ENCODE data around the gene CDK5R2. TPM values are rescaled to one million over a fixed set of nuclear protein-coding genes. Genes with fewer than 3 reads are reported as not detected.

Gene CDK5R2
- polyA plus RNA-seq, 3 donors = not detected

DNA sequence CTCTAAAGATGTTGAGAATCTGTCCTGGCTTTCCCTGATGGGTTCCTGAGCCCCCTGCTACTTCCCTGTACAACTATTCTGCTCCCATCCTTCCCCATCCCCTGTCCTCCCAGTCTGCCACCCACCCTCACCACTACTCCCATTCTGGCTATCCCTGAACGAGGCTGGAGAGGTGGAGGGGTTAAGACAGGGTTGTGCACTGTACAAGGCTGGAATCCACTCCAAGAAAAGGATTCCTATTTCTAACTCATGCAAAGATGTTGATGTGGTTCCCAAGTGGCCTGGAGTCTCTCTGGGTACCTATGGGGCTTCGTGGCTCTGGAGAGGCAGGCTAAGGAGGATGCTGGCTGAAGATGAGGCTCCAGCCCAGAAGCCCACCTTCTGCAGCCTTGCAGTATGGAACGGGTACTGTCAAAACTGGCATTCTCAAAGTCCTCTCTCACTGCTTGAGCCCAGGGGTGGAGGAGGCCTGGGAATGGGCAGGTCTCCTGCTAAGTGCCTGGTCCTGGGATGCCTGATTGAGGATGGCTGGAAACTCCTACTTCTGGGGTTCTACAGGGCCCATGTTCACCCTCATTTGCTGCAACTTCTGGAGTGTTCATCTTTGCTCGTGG is 26.8 kb downstream of the CDK5R2 start:
- no peak for DNase-seq (ENCODE audit: low read depth in 3 of 3, low spot score in 2 of 3)

DNA sequence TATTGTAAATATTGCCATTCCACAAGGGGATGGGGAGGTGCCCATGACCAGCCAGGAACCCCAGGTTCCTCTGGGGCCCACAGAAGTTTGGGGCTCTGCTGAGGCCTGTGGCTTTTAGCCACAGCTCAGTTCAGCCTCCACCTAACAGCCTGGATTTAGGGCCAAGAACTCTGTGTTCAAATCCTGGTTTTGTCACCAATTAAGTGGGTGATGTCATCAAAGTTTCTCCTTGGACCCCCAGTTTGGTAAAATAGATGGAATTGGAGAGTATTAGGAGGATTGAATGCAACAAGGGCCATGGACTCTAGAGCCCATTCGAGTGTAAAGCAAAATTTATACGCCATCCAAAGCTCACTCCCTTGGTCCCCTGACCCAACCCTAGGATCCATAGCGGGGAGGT is 28.7 kb downstream of the CDK5R2 start:
- DNase-seq (ENCODE audit: low read depth in 3 of 3, low spot score in 2 of 3) = no peak

DNA sequence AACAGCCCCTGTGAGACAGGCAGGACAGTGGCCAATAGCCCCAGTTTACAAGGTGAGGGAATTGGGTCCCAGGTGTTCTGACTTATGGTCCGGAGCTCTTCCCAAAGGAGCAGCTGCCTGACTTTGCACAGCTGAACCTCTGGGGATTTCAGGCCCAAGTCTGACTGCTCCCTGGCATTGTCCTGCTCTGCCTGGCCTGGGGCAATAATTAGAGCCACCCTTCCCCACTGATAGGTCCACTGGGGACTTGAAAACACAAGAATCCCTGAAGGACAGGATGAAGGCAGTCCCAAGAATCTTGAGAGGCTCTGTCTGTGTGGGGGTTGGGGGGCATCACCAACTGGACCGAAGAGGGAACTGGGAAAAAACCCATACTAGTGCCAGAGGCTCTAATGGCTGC is 29.2 kb downstream of the CDK5R2 start:
- DNase-seq (ENCODE audit: low read depth in 3 of 3, low spot score in 2 of 3) = no peak

DNA sequence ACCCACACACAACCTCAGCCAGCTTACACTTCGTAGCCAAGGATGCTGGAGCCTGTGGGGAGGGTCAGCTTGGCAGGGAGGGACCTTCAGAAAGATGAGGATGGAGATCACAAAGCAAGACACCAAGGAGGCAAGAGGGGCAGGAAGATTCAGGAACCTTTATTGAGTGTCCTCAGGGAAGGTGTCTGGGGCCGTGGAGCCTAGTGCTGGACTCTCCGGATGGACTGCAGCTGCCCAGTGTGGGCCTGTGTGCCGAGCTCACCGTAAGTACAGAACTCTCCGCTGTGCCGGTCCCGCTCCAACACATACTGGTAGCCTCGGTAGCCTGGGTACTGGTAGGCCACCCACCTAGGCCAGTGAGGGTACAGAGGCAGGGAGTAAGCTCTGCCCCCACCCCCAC is 30.6 kb downstream of the CDK5R2 start:
- no peak for DNase-seq (ENCODE audit: low read depth in 3 of 3, low spot score in 2 of 3)

DNA sequence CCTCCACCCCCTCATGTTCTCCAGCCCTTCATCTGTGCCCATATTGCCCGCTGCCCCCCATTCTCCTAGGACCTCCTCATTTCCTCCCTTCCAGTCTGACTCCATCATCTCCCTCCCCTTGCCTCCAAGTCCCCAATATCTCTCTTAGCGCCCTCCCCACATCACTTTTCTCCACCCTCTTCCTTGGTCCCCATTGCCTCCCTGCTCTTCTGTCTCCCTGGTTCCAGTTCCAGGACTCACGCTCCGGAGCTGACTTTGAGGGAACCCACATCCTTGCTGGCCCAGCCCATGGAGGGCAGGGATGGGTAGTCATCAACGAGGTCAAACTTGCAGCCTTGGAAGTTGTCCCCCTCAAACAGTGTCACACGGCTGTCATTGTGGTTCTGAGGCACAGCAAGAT is 31.1 kb downstream of the CDK5R2 start:
- DNase-seq (ENCODE audit: low read depth in 3 of 3, low spot score in 2 of 3) = no peak

DNA sequence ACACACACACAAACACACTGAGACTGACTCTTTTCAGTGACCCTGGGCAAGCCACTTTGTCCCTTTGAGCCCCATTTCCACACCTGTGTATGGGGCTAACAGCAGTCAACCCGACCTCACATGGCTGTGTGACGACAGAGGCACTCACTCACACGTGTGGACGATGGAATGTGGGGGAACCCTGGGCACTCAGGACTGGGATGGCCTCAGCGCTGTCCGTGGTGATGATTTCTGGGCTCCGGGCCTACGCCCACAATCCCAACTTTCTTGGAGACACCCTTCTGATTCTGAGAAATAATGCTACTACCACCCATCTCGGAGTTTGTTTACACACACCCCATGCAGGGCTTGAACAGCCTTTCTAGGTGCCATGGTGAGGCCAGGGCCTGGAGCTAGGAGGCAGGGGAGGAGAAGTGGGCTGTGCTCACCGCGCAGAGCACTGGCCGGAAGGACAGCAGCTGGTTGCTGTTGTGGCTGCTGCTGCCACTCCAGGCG is 32.3 kb downstream of the CDK5R2 start:
- DNase-seq (ENCODE audit: low read depth in 3 of 3, low spot score in 2 of 3) = no peak

DNA sequence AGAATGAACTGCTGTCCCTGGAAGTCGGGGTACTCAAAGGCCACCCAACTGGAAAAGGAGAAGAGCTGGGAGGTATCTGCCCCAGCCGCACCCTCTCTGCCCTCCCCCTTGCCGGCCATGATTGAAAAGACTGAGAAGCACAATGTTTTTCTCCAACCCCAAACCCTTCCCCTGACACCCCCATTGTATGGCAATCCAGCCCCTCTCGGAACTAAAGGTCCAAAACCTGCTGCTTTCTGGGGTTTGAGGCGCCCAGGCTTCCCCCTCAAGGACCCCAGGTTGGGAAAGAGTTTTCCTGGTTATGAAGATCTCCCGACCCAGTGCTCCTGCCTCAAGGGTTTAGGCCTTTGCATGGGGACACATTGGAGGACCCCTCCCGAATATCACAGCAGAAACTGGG is 32.7 kb downstream of the CDK5R2 start:
- no peak for DNase-seq (ENCODE audit: low read depth in 3 of 3, low spot score in 2 of 3)

DNA sequence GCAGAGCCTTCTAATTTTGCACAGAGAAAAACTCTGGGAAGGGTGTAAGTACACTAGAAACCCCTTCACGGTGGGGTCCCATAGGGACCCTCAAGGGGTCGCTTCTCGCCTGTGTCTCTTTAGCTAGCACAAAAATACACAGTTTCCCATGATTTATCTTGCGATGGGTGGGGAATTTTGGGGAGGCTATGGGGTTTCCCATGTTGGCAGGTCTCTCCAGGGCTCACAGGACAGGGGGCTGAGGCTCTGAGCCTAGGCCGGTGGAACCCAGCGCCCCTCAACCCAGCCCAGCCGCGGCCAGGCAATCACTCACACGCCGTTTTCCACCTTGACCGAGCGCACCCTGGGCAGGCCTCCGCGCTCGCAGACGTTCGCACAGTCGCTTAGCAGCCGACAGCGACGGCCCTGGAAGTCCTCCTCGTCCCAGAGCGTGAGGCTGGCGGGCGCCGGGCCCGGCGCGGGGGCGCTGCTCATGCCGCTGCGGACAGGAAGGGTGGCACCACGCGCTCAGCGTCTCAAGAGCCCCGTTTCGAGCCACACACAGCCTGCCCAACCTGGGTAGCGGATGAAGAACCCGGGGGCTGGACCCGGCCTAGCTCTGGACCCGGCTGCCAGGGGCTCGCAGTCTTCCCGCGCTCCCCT is 33.4 kb downstream of the CDK5R2 start:
- DNase-seq (ENCODE audit: low read depth in 3 of 3, low spot score in 2 of 3) = no peak

DNA sequence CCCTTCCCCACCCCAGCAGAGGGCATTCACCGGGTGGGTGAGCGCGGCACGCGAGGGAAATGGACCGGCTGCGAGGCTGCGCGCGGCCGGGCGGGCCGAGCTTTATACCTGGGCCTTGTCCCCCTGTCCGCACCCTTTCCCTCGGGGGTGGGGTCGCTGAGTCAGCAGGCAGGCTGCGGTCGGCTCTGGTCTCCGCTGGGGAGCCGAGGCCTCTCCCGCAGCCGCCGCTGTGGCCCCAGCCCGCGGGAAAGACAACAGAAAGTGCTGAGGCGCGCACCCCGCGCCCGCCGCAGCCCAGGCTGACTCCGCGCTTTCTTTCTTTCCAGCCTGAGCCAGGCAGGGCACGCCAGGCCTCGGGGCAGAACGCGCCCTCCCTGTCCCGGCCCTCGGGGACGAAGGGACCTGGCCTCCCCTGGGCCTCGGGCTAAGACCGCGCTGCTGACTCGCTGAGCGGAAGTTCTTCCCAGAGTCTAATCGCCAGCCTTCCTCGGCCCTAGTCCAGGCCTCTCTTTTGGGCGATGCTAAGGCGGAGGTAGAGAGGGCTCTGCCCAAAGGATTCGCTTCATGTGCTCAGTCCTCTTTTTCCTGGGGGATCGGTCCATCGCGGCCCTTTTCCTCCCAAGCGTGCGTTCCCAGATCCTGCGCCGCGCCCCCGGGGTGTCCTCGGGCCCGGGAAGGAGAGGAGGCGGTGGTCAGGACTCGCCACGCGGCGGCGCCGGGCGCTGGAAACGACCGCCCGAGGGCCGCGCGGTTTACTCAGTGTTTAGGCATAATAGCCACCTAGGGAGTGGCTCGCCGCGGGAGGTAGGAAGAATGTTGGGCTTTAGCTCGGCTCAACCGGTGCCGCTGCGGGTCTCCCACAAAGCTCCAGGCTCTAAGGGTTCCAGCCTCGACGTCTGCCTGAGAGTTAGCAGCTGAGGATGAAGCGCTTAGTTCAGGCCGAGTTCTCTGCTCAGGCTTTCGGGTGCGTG is 34.2 kb downstream of the CDK5R2 start, which contains the start of gene CRYBA2:
Gene CRYBA2, minus strand, starts transcription at position 78 of the 971 bp plus-strand sequence. CDS start 246 bp downstream, outside the sequence.
- DNase-seq (ENCODE audit: low read depth in 3 of 3, low spot score in 2 of 3) = no peak

DNA sequence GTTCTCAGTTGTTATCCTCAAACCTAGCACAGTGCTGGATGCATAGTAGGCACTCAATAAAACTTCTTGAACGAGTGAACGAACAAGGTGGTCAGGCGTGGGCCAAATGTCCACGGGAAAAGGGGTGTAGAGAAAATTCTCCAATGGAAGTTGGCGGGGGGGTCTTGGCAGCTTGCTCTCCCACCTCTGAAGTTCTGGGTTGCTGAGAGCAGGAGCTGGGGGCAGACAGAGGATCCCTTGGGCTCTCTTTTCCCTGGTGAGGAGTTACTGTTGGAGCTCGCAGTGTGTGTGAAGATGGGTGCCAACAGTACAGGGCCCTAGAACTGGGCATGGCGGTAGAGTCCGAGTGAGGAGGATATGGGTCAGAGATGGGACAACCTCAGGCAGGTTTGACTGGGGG is 36.1 kb downstream of the CDK5R2 start:
- DNase-seq (ENCODE audit: low read depth in 3 of 3, low spot score in 2 of 3) = no peak

DNA sequence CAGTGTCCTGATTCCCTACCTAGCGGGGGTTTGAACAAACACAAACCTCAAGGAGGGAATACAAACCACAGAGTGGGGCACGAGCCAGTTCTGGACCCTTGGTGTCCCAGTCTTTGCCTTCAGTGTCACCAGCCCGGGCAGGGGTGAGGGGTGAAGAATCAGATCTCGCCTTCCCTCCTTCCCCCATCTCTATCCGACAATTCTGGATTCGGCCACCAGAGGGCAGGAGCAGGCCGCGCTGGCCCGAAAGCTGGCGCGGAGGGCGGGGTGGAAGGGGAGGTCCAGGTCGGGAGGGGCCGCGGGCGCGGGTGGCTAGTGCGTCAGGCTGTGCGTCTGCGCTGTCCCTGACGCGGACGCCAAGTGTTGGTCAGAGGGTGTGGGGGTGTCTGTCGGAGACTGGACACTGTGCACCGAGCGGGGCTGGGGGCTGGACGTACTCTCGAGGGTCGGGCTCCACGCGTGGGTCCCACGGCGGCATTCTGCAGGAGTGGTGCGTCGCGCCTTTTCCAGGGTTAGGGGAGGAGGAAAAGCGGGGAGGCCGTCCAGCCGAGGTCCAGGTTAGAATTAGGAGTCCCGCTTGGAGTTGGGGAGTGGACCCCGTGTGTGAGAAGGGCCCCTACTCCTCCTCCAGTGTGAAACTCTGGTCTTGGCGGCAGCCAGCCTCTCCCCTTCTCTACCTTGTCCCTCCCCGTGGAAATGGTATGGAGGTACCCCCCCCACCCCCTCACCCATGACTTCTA is 36.7 kb downstream of the CDK5R2 start:
- DNase-seq (ENCODE audit: low read depth in 3 of 3, low spot score in 2 of 3) = no peak

DNA sequence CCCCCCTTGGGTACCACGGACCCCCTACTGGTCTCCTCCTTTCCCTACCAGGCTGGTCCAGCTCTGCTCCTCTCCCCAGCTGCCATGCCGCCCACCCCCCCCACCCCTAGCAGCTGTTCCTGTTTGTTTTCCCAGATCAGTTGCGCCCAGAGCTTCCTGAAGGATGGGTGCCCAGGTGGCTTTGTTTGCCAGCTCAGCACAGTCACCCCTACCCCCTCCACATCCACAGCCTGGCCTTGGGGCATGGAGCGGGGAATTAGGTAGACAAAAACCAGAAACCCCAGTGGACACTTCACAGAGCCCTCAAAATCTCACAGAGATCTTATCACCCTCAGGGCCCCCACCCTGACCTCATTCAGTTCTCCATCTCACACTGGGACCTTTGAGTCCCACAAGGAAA is 37.5 kb downstream of the CDK5R2 start:
- no peak for DNase-seq (ENCODE audit: low read depth in 3 of 3, low spot score in 2 of 3)

DNA sequence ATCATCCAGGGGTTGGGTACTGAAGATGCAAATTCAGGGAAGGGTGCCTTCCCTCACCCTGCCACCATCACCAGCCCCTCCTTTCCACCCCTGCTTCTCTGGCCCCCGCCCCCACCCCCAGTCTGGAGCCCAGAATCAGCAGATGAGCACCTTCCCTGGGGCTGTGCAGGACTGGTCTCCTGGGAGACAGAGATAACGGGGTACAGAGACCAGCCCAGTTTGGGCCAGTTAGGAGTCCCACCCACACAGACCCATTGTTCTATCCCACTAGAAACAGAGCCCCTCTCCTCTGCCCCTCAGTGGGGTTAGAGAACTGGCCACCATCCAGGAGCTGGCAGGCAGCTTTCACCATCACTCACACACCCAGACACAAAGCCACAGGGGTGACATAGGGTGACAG is 38.3 kb downstream of the CDK5R2 start:
- DNase-seq (ENCODE audit: low read depth in 3 of 3, low spot score in 2 of 3) = no peak

DNA sequence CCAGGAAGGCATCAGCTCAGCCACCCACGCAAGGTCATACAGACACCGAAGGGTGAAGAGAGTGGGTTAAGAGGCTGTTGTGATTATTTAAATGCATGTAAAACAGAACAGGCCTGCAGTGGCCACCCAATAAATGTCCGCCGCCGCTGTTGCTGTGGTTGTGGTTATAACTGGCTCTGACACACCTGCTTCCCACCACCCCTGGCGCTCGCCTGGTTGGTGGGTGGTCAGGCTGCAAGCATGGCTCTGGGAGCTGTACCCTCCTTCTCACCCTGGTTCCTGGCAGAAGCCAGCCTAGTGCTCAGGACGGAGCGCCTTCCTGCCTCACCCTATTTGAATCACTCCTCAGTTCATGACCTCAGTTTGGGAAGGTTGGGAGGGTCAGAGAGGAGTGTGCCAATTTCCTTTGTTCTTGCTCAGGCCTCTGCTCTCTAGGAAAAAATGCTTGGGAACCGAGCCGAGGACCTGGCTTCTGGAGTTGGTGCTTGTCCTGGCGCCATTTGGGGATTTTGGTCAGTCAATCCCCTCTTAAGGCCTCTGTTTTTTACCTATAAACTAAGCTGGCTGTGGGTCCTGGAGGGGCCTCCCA is 39.0 kb downstream of the CDK5R2 start:
- no peak for DNase-seq (ENCODE audit: low read depth in 3 of 3, low spot score in 2 of 3)

DNA sequence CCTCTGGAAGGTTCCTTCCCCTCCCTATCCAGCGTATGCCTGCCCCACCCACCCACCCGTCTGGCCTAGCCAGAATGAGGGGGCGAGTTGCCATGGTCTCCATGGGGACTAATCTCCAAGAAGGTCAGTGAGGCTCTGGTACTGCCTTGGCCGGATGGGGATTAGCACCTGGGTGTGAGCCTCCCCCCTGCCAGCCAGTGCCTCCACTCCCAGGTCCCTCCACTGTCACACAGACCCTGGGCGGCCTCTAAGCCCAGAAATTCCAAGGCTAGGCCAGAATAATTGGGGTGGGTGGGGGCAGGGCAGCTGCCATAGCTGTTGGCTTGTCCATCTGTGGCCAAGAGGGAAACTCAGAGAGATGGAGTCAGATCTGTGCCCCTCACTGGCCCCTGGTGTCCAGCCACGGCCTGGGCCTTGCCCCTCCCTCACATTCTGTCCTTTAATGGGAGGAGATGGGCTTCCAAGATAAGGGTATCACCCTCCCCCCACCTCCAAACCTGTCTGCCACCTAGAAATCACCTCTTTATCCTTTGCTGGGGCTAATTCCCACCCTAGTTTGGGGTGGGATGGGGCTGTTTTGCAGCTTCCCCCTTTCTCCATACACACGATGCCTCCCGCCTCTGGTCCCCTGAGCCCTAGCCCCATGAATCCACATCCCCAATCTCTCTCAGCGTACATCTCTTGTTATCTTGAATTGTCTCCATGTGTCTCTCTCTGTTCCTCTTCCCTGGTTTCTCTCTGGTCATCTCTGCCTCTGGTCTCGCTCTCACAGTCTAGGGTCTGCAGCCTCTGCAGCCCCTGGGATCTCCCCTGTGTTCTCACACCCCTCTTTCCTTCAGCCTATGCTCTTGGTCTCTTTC is 39.8 kb downstream of the CDK5R2 start:
- no peak for DNase-seq (ENCODE audit: low read depth in 3 of 3, low spot score in 2 of 3)

DNA sequence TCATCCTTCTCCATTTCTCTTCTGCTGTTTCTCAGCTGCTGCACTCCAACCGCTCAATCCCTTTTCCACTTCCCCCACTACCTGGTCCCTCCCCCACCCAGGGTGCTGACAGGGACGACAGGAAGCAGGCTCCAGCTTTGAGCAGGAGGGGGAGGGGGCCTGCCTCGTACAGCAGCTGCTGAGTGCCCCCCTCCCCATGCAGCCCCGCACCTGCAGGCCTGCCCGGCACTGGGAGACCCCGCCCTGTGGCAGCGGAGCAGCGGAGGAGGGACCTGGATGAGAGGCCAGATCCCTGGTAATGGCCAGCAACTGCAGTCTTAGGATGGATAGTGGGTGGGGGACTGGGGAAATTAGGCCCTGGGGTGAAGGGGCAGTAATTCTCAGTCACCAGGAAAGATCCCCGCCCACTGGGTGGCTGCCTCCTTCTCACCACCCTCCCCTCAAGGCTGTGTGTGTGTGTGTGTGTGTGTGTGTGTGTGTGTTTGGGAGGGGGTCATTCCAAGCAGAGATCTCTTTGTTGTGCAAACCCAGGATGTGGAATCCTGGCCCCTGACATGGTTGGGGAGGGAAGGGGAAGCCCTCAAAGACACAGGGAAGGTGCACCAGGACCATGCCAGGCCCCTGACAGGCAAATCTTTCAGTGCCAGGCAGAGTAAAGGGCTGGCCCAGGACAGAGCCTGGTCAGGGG is 40.6 kb downstream of the CDK5R2 start:
- no peak for DNase-seq (ENCODE audit: low read depth in 3 of 3, low spot score in 2 of 3)

DNA sequence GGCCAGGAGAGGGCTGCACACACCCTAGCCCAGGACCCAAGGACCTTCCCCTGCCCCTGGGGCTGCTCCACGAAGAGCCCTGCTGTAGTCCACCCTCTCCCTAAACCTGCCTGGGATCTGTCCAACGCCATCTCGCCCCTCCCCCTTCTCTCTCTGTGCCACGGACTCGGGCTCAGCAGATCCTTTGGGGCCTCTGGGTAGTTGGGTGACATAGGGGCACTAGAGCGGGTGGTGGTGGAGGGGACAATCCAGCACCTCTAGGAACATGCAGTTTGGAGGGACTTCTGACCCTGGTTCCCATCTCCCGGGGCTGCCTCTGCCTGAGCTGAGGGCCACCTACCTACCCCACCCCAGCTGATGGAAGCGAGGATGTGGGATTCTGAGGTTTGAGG is 41.1 kb downstream of the CDK5R2 start:
- DNase-seq (ENCODE audit: low read depth in 3 of 3, low spot score in 2 of 3) = no peak

DNA sequence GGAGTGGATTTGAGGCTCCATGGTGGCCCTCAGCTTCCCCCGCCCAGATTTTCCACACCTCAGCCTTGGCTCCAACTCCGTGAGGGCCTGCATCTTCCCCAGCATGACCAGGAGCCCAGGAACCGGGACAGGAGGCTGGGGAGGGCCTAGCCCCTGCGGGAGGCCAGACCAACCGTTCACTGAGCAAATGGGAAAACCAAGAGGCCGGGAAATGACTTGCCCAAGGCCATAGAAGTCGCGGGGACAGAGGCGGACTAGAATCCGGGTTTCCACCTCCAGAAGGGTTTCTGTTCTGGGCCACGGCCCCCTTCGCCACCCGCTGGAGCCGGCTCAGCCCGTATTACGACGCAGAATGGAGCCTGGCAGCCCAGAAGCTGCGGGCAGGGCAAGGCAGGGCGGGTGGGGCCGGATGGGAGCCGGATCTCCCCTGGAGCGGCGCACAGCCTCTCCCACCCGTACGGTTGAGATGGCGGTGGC is 41.7 kb downstream of the CDK5R2 start:
- DNase-seq (ENCODE audit: low read depth in 3 of 3, low spot score in 2 of 3) = no peak

Measured in right renal cortex interstitium (tissue), 3 donors.